Smooth muscle cell (in vitro differentiated cells): Measurements from ENCODE around the gene FETUB. TPM values are rescaled to one million over a fixed set of nuclear protein-coding genes. Genes with fewer than 3 reads are reported as not detected.

ENCODE experiments used
- DNase-seq: peaks from one replicate; lab custom pipeline; 2025; ENCODE audit not compliant: unreplicated experiment; lab: John Stamatoyannopoulos, UW
- H2AFZ ChIP-seq: fragments of 200-600 bp; sonication (generic); 2 replicates; pipeline ENCODE4 v1.6.0; 2016; ENCODE audit warnings: antibody characterized with exemption, low read depth, mild to moderate bottlenecking
- H3F3A ChIP-seq: fragments of 200-600 bp; sonication (generic); 2 replicates; pipeline ENCODE4 v1.6.0; 2017; ENCODE audit warnings: antibody characterized with exemption, low read depth
- H3K27ac ChIP-seq: fragments of 200-600 bp; sonication (generic); 2 replicates; pipeline ENCODE4 v1.5.1; 2016; ENCODE audit warnings: low read depth, mild to moderate bottlenecking
- H3K27me3 ChIP-seq: fragments of 200-600 bp; sonication (generic); 2 replicates; pipeline ENCODE4 v1.6.1; 2016; ENCODE audit warnings: low read depth, mild to moderate bottlenecking
- H3K36me3 ChIP-seq: fragments of 200-600 bp; sonication (generic); 2 replicates; pipeline ENCODE4 v1.5.1; 2016; ENCODE audit warnings: low read depth
- H3K4me1 ChIP-seq: fragments of 200-600 bp; sonication (generic); 2 replicates; pipeline ENCODE4 v1.5.1; 2016; ENCODE audit warnings: low read depth
- H3K4me2 ChIP-seq: fragments of 200-600 bp; sonication (generic); 2 replicates; pipeline ENCODE4 v1.6.0; 2016; ENCODE audit warnings: mild to moderate bottlenecking
- H3K4me3 ChIP-seq: fragments of 200-600 bp; sonication (generic); 2 replicates; pipeline ENCODE4 v1.5.1; 2016; ENCODE audit warnings: mild to moderate bottlenecking
- H3K79me2 ChIP-seq: fragments of 200-600 bp; sonication (generic); 2 replicates; pipeline ENCODE4 v1.6.0; 2016; ENCODE audit warnings: low read depth, mild to moderate bottlenecking
- H3K9ac ChIP-seq: fragments of 200-600 bp; sonication (generic); 2 replicates; pipeline ENCODE4 v1.6.0; 2016; ENCODE audit warnings: low read depth
- H3K9me3 ChIP-seq: fragments of 200-600 bp; sonication (generic); replicated peaks from 2 replicates; pipeline ENCODE4 v1.5.1; 2016; ENCODE audit warnings: low read depth
- H4K20me1 ChIP-seq: fragments of 200-600 bp; sonication (generic); 2 replicates; pipeline ENCODE4 v1.6.0; 2016; ENCODE audit warnings: low read depth
- CTCF ChIP-seq: fragments of 200-600 bp; sonication (generic); IDR thresholded peaks from 2 replicates; pipeline ENCODE4 v1.5.1; 2017; ENCODE audit warnings: borderline replicate concordance, mild to moderate bottlenecking, antibody characterized with exemption; ENCODE audit not compliant: insufficient read depth, poor library complexity, severe bottlenecking
- WGBS: methylation state at CpG from one replicate; pipeline ENCODE4 v1.1.7; 2016; ENCODE audit warnings: low lambda C conversion rate; 5-methylcytosine and 5-hydroxymethylcytosine counted together
- polyA plus RNA-seq: library from polyadenylated mRNA; unstranded; fragments of >200 nt; fragmentation: Nextera tagmentation; extraction: Ambion mirVana; gene quantifications from 2 replicates; pipeline ENCODE4 v1.2.1, GENCODE V29; 2016
- total RNA-seq: library from RNA; depleted of rRNA; stranded (reverse); fragments of >200 nt; gene quantifications from 2 replicates; pipeline ENCODE4 v1.2.3, GENCODE V29; 2014

The FETUB gene
- total and polyA plus RNA-seq, 2 experiments from 2014 or later: 1.9 TPM; not detected in 1

- Histone ChIP-seq H3F3A (no peaks in the 10 kb centered on the region), H4K20me1 (no peaks in the 10 kb centered on the region), H3K9ac (no peak within 1 kb of the TSS), H3K4me2 (no peak within 1 kb of the TSS), H3K79me2 (no peaks in the 10 kb centered on the region), H3K27me3 (peaks cover 15% of the 10 kb centered on the region), H3K9me3 (no peaks in the 10 kb centered on the region), H3K4me3 (no peak within 1 kb of the TSS), H2AFZ (no peak within 1 kb of the TSS), H3K4me1 (no peaks in the 10 kb centered on the region), H3K27ac (no peak within 1 kb of the TSS), H3K36me3 (no peaks in the 10 kb centered on the region)
- TF ChIP-seq CTCF: no peak
- WGBS: 92% methylated on average over 7 of the region's 7 CpGs
- DNase-seq: no peak
Observed at GRCh38 chr3:186612721-186613636, 27.2 kb upstream of the FETUB start, which contains the start of gene AHSG. AHSG (plus strand) TSS chr3:186613060; CDS start chr3:186613142, 82 bp downstream.

- WGBS: 76% methylated on average over 4 of the region's 4 CpGs
- DNase-seq: no peak
- TF ChIP-seq CTCF: no peak
Observed at GRCh38 chr3:186613637-186614265, 26.4 kb upstream of the FETUB start.

GRCh38 chr3:186614266-186614596 lies 26.0 kb upstream of the FETUB start:
- no peak overlapping the region for H3K4me3 ChIP-seq
- H3K4me1 ChIP-seq: no peaks in the 10 kb centered on the region
- no peak overlapping the region for H2AFZ ChIP-seq
- no peak for DNase-seq
- no peak overlapping the region for H3K27ac ChIP-seq
- H3K9me3 ChIP-seq: no peaks in the 10 kb centered on the region
- no peaks in the 10 kb centered on the region for H3F3A ChIP-seq
- H3K4me2 ChIP-seq: no peak overlapping the region
- WGBS: 79% methylated on average over 6 of the region's 6 CpGs
- H3K27me3 ChIP-seq: peaks cover 15% of the 10 kb centered on the region
- H4K20me1 ChIP-seq: no peaks in the 10 kb centered on the region
- H3K79me2 ChIP-seq: no peaks in the 10 kb centered on the region
- no peaks in the 10 kb centered on the region for H3K36me3 ChIP-seq
- TF ChIP-seq CTCF: no peak
- H3K9ac ChIP-seq: no peak overlapping the region

More at GRCh38 chr3:186613637-186614265, 26.4 kb upstream of the FETUB start:
- Histone ChIP-seq H3K79me2 (no peaks in the 10 kb centered on the region), H3K36me3 (no peaks in the 10 kb centered on the region), H3K4me1 (no peaks in the 10 kb centered on the region), H3K27me3 (peaks cover 15% of the 10 kb centered on the region), H3F3A (no peaks in the 10 kb centered on the region), H3K4me3 (no peak overlapping the region), H2AFZ (no peak overlapping the region), H3K9ac (no peak overlapping the region), H4K20me1 (no peaks in the 10 kb centered on the region), H3K9me3 (no peaks in the 10 kb centered on the region), H3K27ac (no peak overlapping the region), H3K4me2 (no peak overlapping the region)
